Bronchial epithelial cell (primary cell): ENCODE measurements around the gene CEP170. TPM values are rescaled to one million over a fixed set of nuclear protein-coding genes. Genes with fewer than 3 reads are reported as not detected.

Experiments
- DNase-seq: peaks from one replicate; pipeline ENCODE4 v3.0.0-alpha.2; 2010; ENCODE audit warnings: low read depth
- FAIRE-seq: peaks from 2 replicates; lab custom pipeline; 2011; peaks lifted over from hg19 to GRCh38; lab: Jason Lieb, UNC
- H3K27me3 ChIP-seq: 2 replicates; pipeline ENCODE4 v1.5.1; 2011; ENCODE audit warnings: low read length; ENCODE audit not compliant: control insufficient read depth, insufficient read depth
- H3K36me3 ChIP-seq: 2 replicates; pipeline ENCODE4 v1.5.1; 2011; ENCODE audit warnings: low read length; ENCODE audit not compliant: control insufficient read depth, insufficient read depth
- H3K4me3 ChIP-seq: 2 replicates; pipeline ENCODE4 v1.5.1; 2011; ENCODE audit warnings: mild to moderate bottlenecking, low read depth, low read length, control low read depth
- total RNA-seq: library from RNA; depleted of rRNA; stranded (reverse); fragments of >200 nt; gene quantifications from 2 replicates; pipeline ENCODE4 v1.2.1, GENCODE V29; 2014
- TF ChIP-seq, protein P1 (sequence below): IDR thresholded peaks from 2 replicates; pipeline ENCODE4 v1.5.1; 2011; ENCODE audit warnings: mild to moderate bottlenecking, moderate library complexity, low read length, control low read depth, inconsistent platforms; ENCODE audit not compliant: insufficient read depth, severe bottlenecking

The CEP170 gene
- total RNA-seq, 1 donor from 2014 or later, result 21.6 TPM

DNA sequence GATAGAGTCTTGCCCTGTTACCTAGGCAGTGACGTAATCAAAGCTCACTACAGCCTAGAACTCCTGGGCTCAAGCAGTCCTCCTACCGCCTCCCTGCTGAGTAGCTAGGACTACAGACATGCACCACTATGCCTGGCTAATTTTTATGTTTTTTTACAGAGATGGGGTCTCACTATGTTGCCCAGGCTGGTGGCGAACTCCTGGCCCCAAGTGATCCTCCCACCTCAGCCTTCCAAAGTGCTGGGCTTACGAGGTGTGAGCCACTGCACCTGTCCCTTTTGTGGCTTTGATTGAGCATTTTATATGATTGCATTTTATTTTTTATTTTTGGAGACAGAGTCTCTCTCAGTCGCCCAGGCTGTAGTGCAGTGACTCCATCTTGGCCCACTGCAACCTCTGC lies 26.6 kb upstream of the CEP170 start:
- Histone ChIP-seq H3K36me3 (no peaks in the 10 kb centered on the region), H3K27me3 (no peaks in the 10 kb centered on the region), H3K4me3 (no peak overlapping the region)
- no peak for DNase-seq
- FAIRE-seq, result no peak
- TF ChIP-seq, protein P1, sequence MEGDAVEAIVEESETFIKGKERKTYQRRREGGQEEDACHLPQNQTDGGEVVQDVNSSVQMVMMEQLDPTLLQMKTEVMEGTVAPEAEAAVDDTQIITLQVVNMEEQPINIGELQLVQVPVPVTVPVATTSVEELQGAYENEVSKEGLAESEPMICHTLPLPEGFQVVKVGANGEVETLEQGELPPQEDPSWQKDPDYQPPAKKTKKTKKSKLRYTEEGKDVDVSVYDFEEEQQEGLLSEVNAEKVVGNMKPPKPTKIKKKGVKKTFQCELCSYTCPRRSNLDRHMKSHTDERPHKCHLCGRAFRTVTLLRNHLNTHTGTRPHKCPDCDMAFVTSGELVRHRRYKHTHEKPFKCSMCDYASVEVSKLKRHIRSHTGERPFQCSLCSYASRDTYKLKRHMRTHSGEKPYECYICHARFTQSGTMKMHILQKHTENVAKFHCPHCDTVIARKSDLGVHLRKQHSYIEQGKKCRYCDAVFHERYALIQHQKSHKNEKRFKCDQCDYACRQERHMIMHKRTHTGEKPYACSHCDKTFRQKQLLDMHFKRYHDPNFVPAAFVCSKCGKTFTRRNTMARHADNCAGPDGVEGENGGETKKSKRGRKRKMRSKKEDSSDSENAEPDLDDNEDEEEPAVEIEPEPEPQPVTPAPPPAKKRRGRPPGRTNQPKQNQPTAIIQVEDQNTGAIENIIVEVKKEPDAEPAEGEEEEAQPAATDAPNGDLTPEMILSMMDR, result no peak

DNA sequence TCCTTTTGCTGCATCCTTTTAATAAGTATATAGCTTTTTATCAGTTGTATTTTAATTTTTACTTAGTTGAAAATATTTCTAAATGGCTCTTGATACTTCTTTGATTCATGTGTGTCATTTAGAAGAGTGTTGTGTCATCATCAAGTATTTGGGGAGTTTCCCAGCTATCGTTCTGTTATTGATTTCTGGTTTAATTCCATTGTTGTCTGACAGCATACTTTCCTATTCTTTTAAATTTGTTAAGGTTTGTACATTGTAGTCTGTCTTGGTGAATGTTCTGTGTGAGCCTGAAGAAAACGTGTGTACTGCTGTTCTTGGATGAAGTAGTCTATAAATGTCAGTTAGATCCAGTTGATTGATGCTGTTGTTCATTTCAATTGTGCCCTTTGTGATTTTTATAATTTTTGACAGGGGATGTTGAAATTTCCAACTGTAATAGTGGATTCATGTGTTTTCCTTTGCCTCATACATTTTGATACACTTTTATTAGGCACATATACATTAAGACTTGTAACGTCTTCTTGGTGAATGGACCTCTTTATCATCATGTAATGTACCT lies 25.6 kb upstream of the CEP170 start:
- no peak for FAIRE-seq
- DNase-seq, result no peak
- no peak overlapping the region for H3K4me3 ChIP-seq
- TF ChIP-seq, protein P1, result no peak
- H3K27me3 ChIP-seq, result no peaks in the 10 kb centered on the region
- no peaks in the 10 kb centered on the region for H3K36me3 ChIP-seq

DNA sequence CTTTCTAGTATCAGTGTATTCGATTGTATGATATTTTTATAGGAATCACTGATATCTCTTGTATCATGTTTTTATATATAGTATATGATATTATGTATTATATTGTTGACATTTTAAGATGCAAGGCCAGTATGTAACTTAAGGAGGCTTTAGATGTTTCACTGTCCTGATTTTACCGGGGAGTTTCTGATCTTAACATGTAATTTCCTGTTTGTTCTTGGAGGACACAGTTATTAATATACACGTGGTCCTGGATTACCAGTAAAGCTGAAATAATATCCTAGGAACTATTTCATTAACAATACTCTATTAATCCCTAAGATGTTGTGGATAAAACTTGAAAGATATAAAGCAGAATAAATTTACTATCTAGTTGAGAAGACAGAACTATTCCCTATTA lies 20.2 kb upstream of the CEP170 start:
- Histone ChIP-seq H3K36me3 (peaks cover 3% of the 10 kb centered on the region), H3K4me3 (no peak overlapping the region), H3K27me3 (no peaks in the 10 kb centered on the region)
- no peak for DNase-seq
- FAIRE-seq, result no peak
- TF ChIP-seq, protein P1, result no peak

DNA sequence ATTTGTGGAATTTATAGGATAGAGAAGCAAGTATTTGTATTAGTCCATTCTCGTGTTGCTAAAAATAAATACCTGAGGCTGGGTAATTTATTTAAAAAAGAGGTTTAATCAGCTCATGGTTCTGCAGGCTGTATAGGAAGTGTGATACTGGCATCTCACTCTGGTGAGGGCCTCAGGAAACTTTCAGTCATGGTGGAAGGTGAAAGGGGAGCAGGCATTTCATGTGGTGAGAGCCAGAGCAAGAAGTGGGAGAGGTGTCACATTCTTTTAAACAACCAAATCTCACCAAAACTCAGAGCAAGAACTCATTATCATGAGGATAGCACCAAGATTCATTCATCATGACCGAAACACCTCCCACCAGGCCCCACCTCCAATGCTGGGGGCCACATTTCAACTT lies 18.9 kb upstream of the CEP170 start:
- FAIRE-seq (no peak), DNase-seq (no peak)
- Histone ChIP-seq H3K4me3 (no peak overlapping the region), H3K36me3 (peaks cover 3% of the 10 kb centered on the region), H3K27me3 (no peaks in the 10 kb centered on the region)
- TF ChIP-seq, protein P1, result no peak

DNA sequence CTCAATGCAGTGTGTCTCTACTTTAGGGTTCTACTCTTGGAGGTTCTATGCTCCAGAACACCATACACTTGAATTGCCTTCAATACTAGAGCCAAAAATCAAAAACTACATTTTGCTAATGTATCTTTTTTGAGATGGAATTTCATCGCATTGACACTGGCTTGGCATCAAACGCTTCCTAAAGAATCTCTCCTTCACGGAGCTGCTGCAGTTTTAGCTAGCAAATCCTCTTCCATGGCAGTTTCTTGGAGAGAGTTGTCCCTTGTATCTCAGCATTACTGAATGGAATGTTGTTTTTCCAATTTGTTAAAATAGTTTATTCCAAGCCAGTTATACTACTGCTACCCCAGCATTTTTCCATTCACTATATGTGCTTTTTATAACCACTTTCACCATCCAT lies 18.4 kb upstream of the CEP170 start:
- peaks cover 3% of the 10 kb centered on the region for H3K36me3 ChIP-seq
- no peak for DNase-seq
- FAIRE-seq, result no peak
- no peak overlapping the region for H3K4me3 ChIP-seq
- TF ChIP-seq, protein P1, result no peak
- no peaks in the 10 kb centered on the region for H3K27me3 ChIP-seq

DNA sequence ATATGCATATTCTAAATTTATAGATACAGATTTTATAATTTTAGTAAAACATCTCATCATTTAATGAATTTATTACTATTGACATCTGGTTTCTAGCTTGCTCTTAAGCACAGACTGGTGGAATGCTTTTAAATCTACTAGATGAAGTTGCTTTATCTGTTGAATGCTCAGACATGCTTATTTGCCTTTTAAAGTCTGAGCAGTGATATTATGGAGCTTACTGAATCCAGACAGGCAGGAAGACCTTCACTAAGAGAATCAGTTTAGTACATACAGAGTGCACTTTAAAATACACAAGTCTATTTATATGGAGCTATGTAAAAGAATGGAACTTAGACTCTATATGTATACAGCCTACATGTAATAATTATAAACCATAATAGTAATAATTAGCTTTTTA lies 17.3 kb upstream of the CEP170 start:
- no peak for DNase-seq
- no peak for FAIRE-seq
- TF ChIP-seq, protein P1, result no peak
- Histone ChIP-seq H3K36me3 (peaks cover 3% of the 10 kb centered on the region), H3K4me3 (no peak overlapping the region), H3K27me3 (no peaks in the 10 kb centered on the region)
